HFFc6 (cell line): Measurements from ENCODE around the gene YY1. TPM values are rescaled to one million over a fixed set of nuclear protein-coding genes. Genes with fewer than 3 reads are reported as not detected.

Experiments
- DNase-seq: peaks from one replicate; pipeline ENCODE4 v3.0.0-alpha.2; 2018
- H3K27ac Mint-ChIP-seq: 2 replicates; pipeline ENCODE4 v1.8.0; 2020; ENCODE audit warnings: mild to moderate bottlenecking, mixed read lengths
- H3K27me3 Mint-ChIP-seq: 2 replicates; pipeline ENCODE4 v1.8.0; 2021; ENCODE audit warnings: mild to moderate bottlenecking, moderate library complexity, mixed read lengths; ENCODE audit not compliant: insufficient read depth
- H3K36me3 Mint-ChIP-seq: 2 replicates; pipeline ENCODE4 v1.8.0; 2021; ENCODE audit warnings: low read depth, mixed read lengths
- H3K4me1 Mint-ChIP-seq: 2 replicates; pipeline ENCODE4 v1.8.0; 2020; ENCODE audit warnings: low read depth, mixed read lengths
- H3K4me3 Mint-ChIP-seq: 2 replicates; pipeline ENCODE4 v1.8.0; 2020; ENCODE audit warnings: mild to moderate bottlenecking, moderate library complexity, mixed read lengths
- H3K9me3 Mint-ChIP-seq: 2 replicates; pipeline ENCODE4 v1.8.0; 2020; ENCODE audit warnings: mild to moderate bottlenecking, mixed read lengths
- total RNA-seq, 6 experiments: library from RNA; stranded (reverse); fragmentation: NEBNext Ultra II Directional; extraction: Animal tissue kit (Norgen Biotek cat#: 25700); gene quantifications; 2 replicates in 1 of 6; 3 replicates in 5 of 6; pipeline ENCODE4 v1.2.3, GENCODE V29; 2021
- TF ChIP-seq, protein P1 (sequence below): fragments of 200-600 bp; sonication (generic); IDR thresholded peaks from 2 replicates; pipeline ENCODE4 v1.5.0; 2021; ENCODE audit warnings: antibody characterized with exemption, mild to moderate bottlenecking

The YY1 gene
- total RNA-seq, 6 experiments from 2014 or later: 57.0 to 70.8 (median 68.1) TPM

DNA sequence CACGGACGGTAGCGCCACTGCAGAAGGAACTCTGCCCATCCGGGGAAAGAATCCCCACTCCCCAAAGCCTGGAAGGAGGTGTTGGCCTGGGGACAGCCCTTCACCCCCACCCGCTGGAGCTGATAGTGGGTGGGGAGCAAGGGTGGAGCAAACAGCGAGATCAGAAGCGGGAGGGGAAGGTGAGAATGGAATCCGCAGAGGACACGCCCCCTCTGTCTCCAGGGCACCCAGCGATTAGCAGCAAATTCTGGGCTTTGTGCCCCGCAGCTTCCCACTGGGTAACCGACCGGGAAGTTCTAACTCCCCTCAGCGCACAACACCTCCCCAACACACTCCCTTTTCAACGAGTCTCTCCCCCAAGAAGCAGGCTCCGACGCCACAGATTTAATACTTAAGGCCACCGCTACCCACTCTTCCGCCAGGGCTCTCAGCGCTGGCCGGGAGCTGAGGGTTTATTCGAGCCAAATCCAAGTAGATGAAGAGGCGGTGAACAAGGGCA, 65.9 kb downstream of the YY1 start:
- peaks cover 19% of the 10 kb centered on the region for H3K4me1 Mint-ChIP-seq
- peaks cover 10% of the 10 kb centered on the region for H3K27me3 Mint-ChIP-seq
- TF ChIP-seq, protein P1, sequence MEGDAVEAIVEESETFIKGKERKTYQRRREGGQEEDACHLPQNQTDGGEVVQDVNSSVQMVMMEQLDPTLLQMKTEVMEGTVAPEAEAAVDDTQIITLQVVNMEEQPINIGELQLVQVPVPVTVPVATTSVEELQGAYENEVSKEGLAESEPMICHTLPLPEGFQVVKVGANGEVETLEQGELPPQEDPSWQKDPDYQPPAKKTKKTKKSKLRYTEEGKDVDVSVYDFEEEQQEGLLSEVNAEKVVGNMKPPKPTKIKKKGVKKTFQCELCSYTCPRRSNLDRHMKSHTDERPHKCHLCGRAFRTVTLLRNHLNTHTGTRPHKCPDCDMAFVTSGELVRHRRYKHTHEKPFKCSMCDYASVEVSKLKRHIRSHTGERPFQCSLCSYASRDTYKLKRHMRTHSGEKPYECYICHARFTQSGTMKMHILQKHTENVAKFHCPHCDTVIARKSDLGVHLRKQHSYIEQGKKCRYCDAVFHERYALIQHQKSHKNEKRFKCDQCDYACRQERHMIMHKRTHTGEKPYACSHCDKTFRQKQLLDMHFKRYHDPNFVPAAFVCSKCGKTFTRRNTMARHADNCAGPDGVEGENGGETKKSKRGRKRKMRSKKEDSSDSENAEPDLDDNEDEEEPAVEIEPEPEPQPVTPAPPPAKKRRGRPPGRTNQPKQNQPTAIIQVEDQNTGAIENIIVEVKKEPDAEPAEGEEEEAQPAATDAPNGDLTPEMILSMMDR: no peak
- DNase-seq: no peak
- H3K27ac Mint-ChIP-seq: no peak overlapping the region
- H3K4me3 Mint-ChIP-seq: peak overlapping the region; percentile 85
- H3K36me3 Mint-ChIP-seq: no peaks in the 10 kb centered on the region
- no peaks in the 10 kb centered on the region for H3K9me3 Mint-ChIP-seq

DNA sequence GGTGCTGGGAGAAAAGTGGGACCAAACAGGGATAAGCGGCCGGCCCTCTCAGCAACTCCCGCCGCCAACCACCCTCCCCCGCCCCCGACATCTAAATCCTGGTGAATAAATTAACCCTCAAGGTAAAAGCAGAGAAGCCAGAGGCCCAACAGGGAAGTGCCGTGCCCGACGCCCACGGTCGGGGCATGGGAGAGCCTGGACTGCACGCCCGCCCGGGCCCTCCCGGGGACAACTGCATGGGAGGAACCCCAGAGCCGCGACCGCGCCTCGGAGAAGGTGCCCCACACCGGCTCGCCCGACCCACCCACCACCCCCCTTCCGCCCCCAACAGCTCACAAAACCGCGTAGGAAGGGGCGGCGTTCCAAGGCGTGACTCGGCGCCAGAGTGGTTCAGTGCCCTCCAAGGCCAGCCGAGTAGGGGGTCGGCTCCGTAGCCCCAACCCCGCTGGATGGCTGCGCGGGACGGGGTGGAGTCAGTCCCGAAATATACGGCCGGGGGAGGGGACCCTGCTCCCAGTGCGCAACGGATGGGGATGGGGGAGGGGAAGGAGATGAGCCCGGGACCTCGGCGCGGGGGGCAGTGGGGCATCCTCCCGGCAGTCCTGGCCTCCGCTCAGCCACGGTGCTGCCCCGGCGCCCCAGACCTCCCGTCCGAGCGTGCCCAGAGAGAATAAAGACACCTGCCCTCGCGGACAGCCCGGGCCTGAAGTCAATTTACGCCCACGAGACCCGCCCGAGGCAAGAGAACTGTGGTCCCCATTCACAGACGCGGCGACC, 66.6 kb downstream of the YY1 start:
- TF ChIP-seq, protein P1: no peak
- Mint-ChIP-seq H3K27me3 (peaks cover 10% of the 10 kb centered on the region), H3K4me3 (peak overlapping the region; percentile 85), H3K36me3 (no peaks in the 10 kb centered on the region), H3K9me3 (no peaks in the 10 kb centered on the region), H3K4me1 (peaks cover 19% of the 10 kb centered on the region), H3K27ac (no peak overlapping the region)
- DNase-seq: no peak

DNA sequence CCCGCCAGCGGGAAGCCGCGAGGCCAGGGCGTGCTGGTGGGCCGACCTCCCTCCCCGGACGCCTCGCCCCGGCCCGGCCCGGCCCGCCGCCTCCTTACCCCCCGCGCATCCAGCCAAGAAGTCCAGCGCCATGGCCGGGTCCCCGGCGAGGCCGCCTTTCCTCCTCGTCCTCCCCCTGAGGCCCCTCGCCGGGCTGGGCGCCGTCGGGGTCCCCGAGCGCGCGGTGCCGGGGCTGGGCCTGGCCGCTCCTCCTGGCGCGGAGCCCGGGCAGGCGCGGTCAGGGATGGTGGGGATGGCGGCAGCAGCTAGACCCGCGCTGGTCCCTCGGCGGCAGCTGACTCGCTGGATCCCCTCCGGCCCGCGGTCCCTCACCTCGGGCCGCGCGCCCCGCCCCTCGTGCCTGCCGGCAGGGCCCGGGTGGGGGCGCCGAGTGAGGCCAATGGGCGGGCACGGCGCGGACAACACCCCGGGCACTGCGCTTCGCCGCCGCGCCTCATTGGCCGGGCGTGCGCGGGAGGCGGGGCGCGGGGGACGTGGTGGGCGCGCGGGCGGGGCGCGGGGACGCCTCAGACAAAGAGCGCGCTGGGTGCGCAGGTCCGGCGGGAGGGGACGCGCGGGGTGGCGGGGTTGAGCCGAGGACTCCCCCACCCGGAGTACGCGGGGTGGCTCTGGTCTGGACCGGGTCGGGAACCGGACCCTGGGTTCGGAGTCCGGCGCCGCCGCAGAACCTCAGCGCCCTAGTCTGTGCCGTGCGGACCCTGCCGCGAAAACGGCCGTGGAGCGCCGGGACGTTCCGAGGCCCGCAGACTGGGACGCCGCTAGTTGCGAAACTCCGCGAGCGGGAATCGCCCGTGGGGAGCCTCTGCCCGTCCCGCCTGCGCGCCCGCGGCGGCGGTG, 67.4 kb downstream of the YY1 start, which contains the start of gene SLC25A29:
Gene SLC25A29, minus strand, starts transcription at position 344 of the 897 bp plus-strand sequence. Its CDS starts 212 bp downstream, at position 132.
- Mint-ChIP-seq H3K9me3 (no peaks in the 10 kb centered on the region), H3K4me3 (peak within 1 kb of the TSS; percentile 85), H3K27me3 (peaks cover 10% of the 10 kb centered on the region), H3K36me3 (no peaks in the 10 kb centered on the region), H3K4me1 (peaks cover 19% of the 10 kb centered on the region), H3K27ac (no peak within 1 kb of the TSS)
- DNase-seq: peak; percentile 33
- TF ChIP-seq, protein P1: no peak; the same call in 1 of the 2 replicates

DNA sequence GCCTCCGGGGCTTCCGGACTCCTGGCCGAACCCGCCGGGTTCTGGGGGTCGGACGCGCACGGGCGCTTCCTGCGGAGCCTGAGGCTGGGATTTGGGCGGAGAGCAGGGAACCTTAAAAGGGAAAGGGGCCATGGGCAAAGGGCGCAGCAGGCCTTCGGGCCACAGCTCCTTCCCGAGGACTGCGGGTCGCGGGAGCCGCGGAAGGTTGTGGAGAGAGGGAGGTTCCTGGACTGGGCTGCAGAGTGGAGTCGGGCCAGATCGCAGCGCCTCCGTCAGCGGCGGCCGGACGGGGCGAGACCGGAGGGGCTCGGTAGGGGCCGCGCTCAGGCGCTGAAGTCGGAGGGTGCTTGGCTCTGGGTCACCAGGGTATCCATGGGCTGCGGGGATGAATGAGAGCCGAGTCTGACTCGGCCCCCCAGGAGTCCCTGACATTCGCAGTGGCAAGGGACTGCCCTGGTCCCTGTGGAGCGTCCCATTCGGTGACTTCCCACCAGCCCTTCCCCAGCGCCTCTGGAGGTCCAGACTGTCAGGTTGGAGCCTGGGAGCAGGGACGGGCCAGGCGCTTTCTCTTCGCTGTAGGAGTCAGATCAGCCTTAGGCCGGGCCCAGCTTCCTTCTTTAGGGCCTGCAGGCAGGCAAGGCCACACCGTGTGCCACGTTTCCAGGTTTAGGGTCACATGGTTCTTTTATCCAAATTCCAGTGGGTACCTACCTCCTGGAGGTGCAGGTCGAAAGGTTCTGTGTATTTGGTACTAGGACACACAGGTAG, 68.2 kb downstream of the YY1 start:
- H3K9me3 Mint-ChIP-seq: no peaks in the 10 kb centered on the region
- no peak for DNase-seq
- TF ChIP-seq, protein P1: no peak
- peaks cover 19% of the 10 kb centered on the region for H3K4me1 Mint-ChIP-seq
- H3K27me3 Mint-ChIP-seq: peaks cover 16% of the 10 kb centered on the region
- H3K27ac Mint-ChIP-seq: no peak overlapping the region
- peak overlapping the region; percentile 81 for H3K4me3 Mint-ChIP-seq
- no peaks in the 10 kb centered on the region for H3K36me3 Mint-ChIP-seq
